ENCODE measurements around the gene KLK4.

The KLK4 gene

DNA sequence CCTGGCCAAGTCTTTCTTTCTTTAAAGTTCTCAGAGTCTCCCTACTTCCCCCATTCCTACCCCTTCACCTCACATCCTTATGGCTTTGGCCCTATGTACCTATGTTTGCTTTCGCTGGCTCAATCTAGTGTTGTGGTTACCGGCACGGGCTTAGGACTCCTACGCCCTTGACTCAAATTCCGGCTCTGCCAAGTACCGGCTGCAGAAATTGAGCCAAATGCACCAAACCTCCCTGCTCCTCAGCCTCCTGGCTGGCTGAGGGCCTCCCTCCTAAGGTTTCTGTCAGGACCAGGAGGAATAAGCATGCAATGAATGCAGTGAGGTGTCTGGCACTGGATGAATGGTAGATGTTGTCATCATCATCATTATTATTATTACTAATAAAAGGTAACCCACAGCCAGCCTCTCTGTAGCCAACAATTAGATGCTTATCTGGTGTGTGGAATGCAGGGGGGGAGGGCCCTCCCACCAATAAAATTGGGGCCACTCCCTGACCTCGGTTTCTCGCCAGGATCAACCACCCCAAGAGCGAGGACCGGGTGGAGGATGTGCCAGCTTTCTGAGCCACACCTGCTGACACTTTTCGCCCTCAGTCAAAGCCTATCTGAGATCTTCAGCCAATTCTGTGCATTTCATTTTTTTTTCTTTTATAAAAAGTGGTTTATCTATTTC lies 21.0 kb upstream of the KLK4 start:
- POLR2A ChIA-PET, result no interaction called here
- CTCF ChIA-PET, result interaction anchor here (0.8 kb wide), 1 partner anchor 84 kb away, joined by 3 read pairs; no protein-coding TSS in a partner anchor
- no peak for DNase-seq (ENCODE audit: extremely low spot score)
- no peak for TF ChIP-seq CTBP1 (IDR thresholded peaks at IDR 0.05; ENCODE audit: borderline replicate concordance)
- TF ChIP-seq FOXK2 (IDR thresholded peaks at IDR 0.05), result no peak
- TF ChIP-seq ZNF384 (IDR thresholded peaks at IDR 0.05), result no peak
- TF ChIP-seq SP1 (IDR thresholded peaks at IDR 0.05), result no peak
- TF ChIP-seq SUZ12 (IDR thresholded peaks at IDR 0.05), result no peak
- no peak for TF ChIP-seq HDGF (IDR thresholded peaks at IDR 0.05; ENCODE audit: borderline replicate concordance)
- TF ChIP-seq TARDBP (IDR thresholded peaks at IDR 0.05), result no peak
- TF ChIP-seq LEF1 (IDR thresholded peaks at IDR 0.05; ENCODE audit: borderline replicate concordance), result no peak
- TF ChIP-seq NFRKB (IDR thresholded peaks at IDR 0.05), result no peak
- no peak for TF ChIP-seq FOXM1 (IDR thresholded peaks at IDR 0.05; ENCODE audit: borderline replicate concordance)
- TF ChIP-seq FOXA1 (IDR thresholded peaks at IDR 0.05), result no peak
- no peak for TF ChIP-seq L3MBTL2 (conservative IDR thresholded peaks at IDR 0.05)
- TF ChIP-seq ARNT (IDR thresholded peaks at IDR 0.05), result no peak
- no peak for TF ChIP-seq BHLHE40 (IDR thresholded peaks at IDR 0.05; ENCODE audit: borderline replicate concordance)
- TF ChIP-seq ELF4 (IDR thresholded peaks at IDR 0.05), result no peak
- no peak for TF ChIP-seq PKNOX1 (IDR thresholded peaks at IDR 0.05)

DNA sequence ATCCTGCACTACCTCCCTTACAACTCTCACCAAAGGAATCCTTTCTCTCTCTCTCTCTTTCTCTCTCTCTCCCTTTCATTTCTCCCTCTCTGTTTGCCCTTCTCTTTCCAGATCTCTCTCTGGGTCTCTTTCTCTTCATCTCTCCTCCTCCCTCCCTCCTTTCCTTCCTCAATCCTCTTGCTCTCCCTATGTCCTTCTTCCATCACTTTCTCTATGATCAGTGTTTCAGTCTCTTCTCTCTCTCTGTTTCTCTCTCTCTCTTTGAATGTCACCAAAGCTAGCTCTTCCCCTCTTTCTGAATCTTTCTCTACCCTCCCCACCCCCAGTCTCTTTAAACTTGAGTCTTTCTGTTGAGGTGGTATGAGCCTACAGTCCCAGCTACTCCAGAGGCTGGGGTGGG lies 19.8 kb upstream of the KLK4 start:
- TF ChIP-seq ZNF384 (IDR thresholded peaks at IDR 0.05) (no peak), FOXA1 (IDR thresholded peaks at IDR 0.05) (no peak)
- no peak for DNase-seq (ENCODE audit: extremely low spot score)
- ChIA-PET POLR2A (no interaction called here), CTCF (interaction anchor here (1.1 kb wide), 1 partner anchor 90 kb away, joined by 3 read pairs; no protein-coding TSS in a partner anchor)

- CTCF ChIA-PET, result no interaction called here
- POLR2A ChIA-PET, result no interaction called here
- TF ChIP-seq ELF4 (IDR thresholded peaks at IDR 0.05), result no peak
- no peak for TF ChIP-seq CTBP1 (IDR thresholded peaks at IDR 0.05; ENCODE audit: borderline replicate concordance)
- TF ChIP-seq PKNOX1 (IDR thresholded peaks at IDR 0.05), result no peak
- no peak for TF ChIP-seq LEF1 (IDR thresholded peaks at IDR 0.05; ENCODE audit: borderline replicate concordance)
- no peak for TF ChIP-seq FOXA1 (IDR thresholded peaks at IDR 0.05)
- TF ChIP-seq NFRKB (IDR thresholded peaks at IDR 0.05), result no peak
- no peak for TF ChIP-seq TARDBP (IDR thresholded peaks at IDR 0.05)
- TF ChIP-seq SP1 (IDR thresholded peaks at IDR 0.05), result no peak
- TF ChIP-seq HDGF (IDR thresholded peaks at IDR 0.05; ENCODE audit: borderline replicate concordance), result no peak
- no peak for TF ChIP-seq ZNF384 (IDR thresholded peaks at IDR 0.05)
- no peak for DNase-seq (ENCODE audit: extremely low spot score)
Measured at GRCh38 chr19:50928831-50929230, 17.6 kb upstream of the KLK4 start.

- CTCF ChIA-PET, result no interaction called here
- TF ChIP-seq FOXK2 (IDR thresholded peaks at IDR 0.05), result no peak
- TF ChIP-seq ARNT (IDR thresholded peaks at IDR 0.05), result no peak
- no peak for TF ChIP-seq NFRKB (IDR thresholded peaks at IDR 0.05)
- TF ChIP-seq FOXA1 (IDR thresholded peaks at IDR 0.05), result no peak
- no peak for TF ChIP-seq FOXM1 (IDR thresholded peaks at IDR 0.05; ENCODE audit: borderline replicate concordance)
- no peak for TF ChIP-seq LEF1 (IDR thresholded peaks at IDR 0.05; ENCODE audit: borderline replicate concordance)
- TF ChIP-seq SP1 (IDR thresholded peaks at IDR 0.05), result no peak
- TF ChIP-seq TARDBP (IDR thresholded peaks at IDR 0.05), result no peak
- no peak for TF ChIP-seq SUZ12 (IDR thresholded peaks at IDR 0.05)
- TF ChIP-seq ZNF384 (IDR thresholded peaks at IDR 0.05), result no peak
- TF ChIP-seq HDGF (IDR thresholded peaks at IDR 0.05; ENCODE audit: borderline replicate concordance), result no peak
- POLR2A ChIA-PET, result no interaction called here
- DNase-seq (ENCODE audit: extremely low spot score), result no peak
Measured at GRCh38 chr19:50926144-50926543, 14.9 kb upstream of the KLK4 start.

DNA sequence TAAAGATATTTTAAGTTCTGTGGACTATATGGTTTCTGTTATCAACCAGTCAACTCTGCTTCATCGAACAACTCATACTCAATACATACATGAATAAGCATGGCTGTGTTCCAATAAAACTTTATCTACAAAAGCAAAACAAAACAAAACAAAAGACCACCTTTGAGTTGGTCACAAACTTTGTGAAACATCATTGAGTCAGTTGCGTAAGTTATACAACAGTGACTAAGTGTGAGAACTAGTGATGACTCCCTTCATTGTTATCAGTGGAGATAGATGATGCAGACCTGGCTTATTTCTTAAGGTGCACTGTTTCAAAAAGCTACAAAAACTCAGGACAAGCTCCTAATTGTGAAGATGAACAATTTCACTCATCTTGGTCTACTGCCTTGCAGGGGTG lies 14.5 kb upstream of the KLK4 start:
- CTCF ChIA-PET, result no interaction called here
- no peak for TF ChIP-seq ELF4 (IDR thresholded peaks at IDR 0.05)
- TF ChIP-seq SUZ12 (IDR thresholded peaks at IDR 0.05), result no peak
- no peak for TF ChIP-seq PKNOX1 (IDR thresholded peaks at IDR 0.05)
- TF ChIP-seq FOXA1 (IDR thresholded peaks at IDR 0.05), result no peak
- TF ChIP-seq FOXM1 (IDR thresholded peaks at IDR 0.05; ENCODE audit: borderline replicate concordance), result no peak
- no peak for TF ChIP-seq NFRKB (IDR thresholded peaks at IDR 0.05)
- TF ChIP-seq SP1 (IDR thresholded peaks at IDR 0.05), result no peak
- no peak for TF ChIP-seq HDGF (IDR thresholded peaks at IDR 0.05; ENCODE audit: borderline replicate concordance)
- no peak for TF ChIP-seq ARNT (IDR thresholded peaks at IDR 0.05)
- TF ChIP-seq BHLHE40 (IDR thresholded peaks at IDR 0.05; ENCODE audit: borderline replicate concordance), result no peak
- TF ChIP-seq LEF1 (IDR thresholded peaks at IDR 0.05; ENCODE audit: borderline replicate concordance), result no peak
- no peak for TF ChIP-seq TARDBP (IDR thresholded peaks at IDR 0.05)
- no peak for TF ChIP-seq FOXK2 (IDR thresholded peaks at IDR 0.05)
- TF ChIP-seq L3MBTL2 (conservative IDR thresholded peaks at IDR 0.05), result no peak
- no peak for TF ChIP-seq ZNF384 (IDR thresholded peaks at IDR 0.05)
- no peak for TF ChIP-seq CTBP1 (IDR thresholded peaks at IDR 0.05; ENCODE audit: borderline replicate concordance)
- no peak for DNase-seq (ENCODE audit: extremely low spot score)
- POLR2A ChIA-PET, result no interaction called here

GRCh38 chr19:50924586-50924985 lies 13.4 kb upstream of the KLK4 start:
- ChIA-PET CTCF (no interaction called here), POLR2A (no interaction called here)
- TF ChIP-seq L3MBTL2 (conservative IDR thresholded peaks at IDR 0.05) (no peak), SUZ12 (IDR thresholded peaks at IDR 0.05) (no peak), SP1 (IDR thresholded peaks at IDR 0.05) (no peak), ZNF384 (IDR thresholded peaks at IDR 0.05) (no peak), FOXK2 (IDR thresholded peaks at IDR 0.05) (no peak), ELF4 (IDR thresholded peaks at IDR 0.05) (no peak), HDGF (IDR thresholded peaks at IDR 0.05; ENCODE audit: borderline replicate concordance) (no peak), FOXA1 (IDR thresholded peaks at IDR 0.05) (no peak)
- DNase-seq (ENCODE audit: extremely low spot score), result no peak

Measured in HEK293T (cell line).